ENCODE results near the gene MAP10.

MAP10 gene

DNA sequence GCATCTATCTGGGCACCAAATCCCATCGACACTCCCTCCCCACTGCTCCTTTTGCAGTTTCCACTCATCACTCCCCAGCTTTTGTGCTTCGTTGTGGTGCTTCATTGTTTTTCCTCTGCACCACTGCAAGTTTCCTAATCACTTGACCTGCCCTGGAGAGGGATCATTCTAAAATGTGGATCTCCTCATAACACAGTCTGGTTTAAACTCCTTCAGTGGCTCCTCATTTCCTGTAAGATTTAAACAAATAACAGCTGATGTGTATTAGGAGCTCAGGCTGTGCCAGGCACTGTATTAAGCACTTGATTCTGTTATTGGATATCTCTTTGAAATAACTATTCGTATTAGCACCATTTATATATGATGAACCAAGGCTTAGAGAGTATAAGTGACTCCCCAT is 51.3 kb downstream of the MAP10 start:
- DNase-seq (ENCODE audit: low read depth), result no peak
